K562 (cell line): ENCODE data around the gene PLIN5. TPM values are rescaled to one million over a fixed set of nuclear protein-coding genes. Genes with fewer than 3 reads are reported as not detected.
A peak's percentile ranks its signal among the peaks of the same experiment; 100 is the strongest.

ENCODE experiments used
- CTCF ChIP-seq, 3 experiments: IDR thresholded peaks in 2 of 3; conservative IDR thresholded peaks in 1 of 3; 2 replicates each; pipeline ENCODE4 v1.5.1; 2011 to 2012; ENCODE audit warnings: low read length in 3 of 3, mild to moderate bottlenecking in 3 of 3, control low read depth in 2 of 3, improper control_type of control experiment in 1 of 3, inconsistent platforms in 1 of 3, low read depth in 1 of 3, mixed read lengths in 1 of 3, moderate library complexity in 1 of 3; ENCODE audit not compliant: insufficient read depth in 2 of 3
- DPF2 ChIP-seq: fragments of 450-650 bp; IDR thresholded peaks from 2 replicates; pipeline ENCODE4 v1.6.1; 2016
- E2F6 ChIP-seq, 2 experiments: IDR thresholded peaks; 2 replicates each; pipeline ENCODE4 v1.6.1; 2011; ENCODE audit warnings: borderline replicate concordance in 1 of 2, control low read depth in 1 of 2, low read depth in 1 of 2, low read length in 1 of 2, mild to moderate bottlenecking in 1 of 2, mixed read lengths in 1 of 2, moderate library complexity in 1 of 2; ENCODE audit not compliant: insufficient read depth in 1 of 2, insufficient read length in 1 of 2, poor library complexity in 1 of 2, severe bottlenecking in 1 of 2; ENCODE audit errors: extremely low read depth in 1 of 2
- REST ChIP-seq, 2 experiments: fragments of 450-650 bp; formaldehyde crosslinking in 1 of 2; IDR thresholded peaks; 2 replicates each; pipeline versions ENCODE4 v1.4.0 to v1.6.1; 2014 to 2020; ENCODE audit warnings: mild to moderate bottlenecking in 2 of 2, borderline replicate concordance in 1 of 2, low read depth in 1 of 2
- ZKSCAN1 ChIP-seq: fragments of 150-350 bp; IDR thresholded peaks from 2 replicates; pipeline ENCODE4 v1.6.1; 2016; ENCODE audit warnings: low read depth, low read length
- ZNF407 ChIP-seq: fragments of 450-650 bp; IDR thresholded peaks from 2 replicates; pipeline ENCODE4 v1.6.1; 2016; ENCODE audit warnings: low read depth
- polyA plus RNA-seq, 8 experiments: library from polyadenylated mRNA; depleted of rRNA in 4 of 8; stranded (reverse) in 5 of 8; unstranded in 3 of 8; fragments of >200 nt; fragmentation: Nextera tagmentation in 2 of 8; fragmentation: Illumina TruSeq in 1 of 8; extraction: Ambion mirVana in 2 of 8; extraction: Trizol in 1 of 8; gene quantifications; 2 replicates each; pipeline versions ENCODE4 v1.2.1 to v1.2.3, GENCODE V29; 2011 to 2014; ENCODE audit warnings: inconsistent platforms in 1 of 8, missing spikeins in 1 of 8
- total RNA-seq, 7 experiments: library from RNA; depleted of rRNA in 6 of 7; stranded (reverse); fragments of >200 nt in 6 of 7; fragmentation: Illumina TruSeq in 2 of 7; extraction: Trizol in 2 of 7; gene quantifications; 2 replicates each; pipeline versions ENCODE4 v1.2.1 to v1.2.3, GENCODE V29; 2011 to 2021; ENCODE audit warnings: low replicate concordance in 1 of 7

The PLIN5 gene
- total and polyA plus RNA-seq, 9 of the 15 experiments (the other 6 are each of a cell fraction or from before 2014, with no cell fraction given), result 0.04 to 1.3 (median 0.50) TPM

- TF ChIP-seq CTCF (IDR thresholded peaks at IDR 0.05 in 2 of 3, conservative IDR thresholded peaks at IDR 0.05 in 1 of 3; ENCODE audit: insufficient read depth in 2 of 3, low read depth in 1 of 3, low read length in 3 of 3) (peak; percentile 92 to 99 (median 92)), E2F6 (IDR thresholded peaks at IDR 0.05; ENCODE audit: borderline replicate concordance in 1 of 2, extremely low read depth in 1 of 2, insufficient read depth in 1 of 2, insufficient read length in 1 of 2, low read depth in 1 of 2, low read length in 1 of 2, poor library complexity in 1 of 2, severe bottlenecking in 1 of 2) (peak in 1 of 2 experiments; percentile 41), DPF2 (peak; percentile 18; the same call in 1 of the 2 replicates), REST (IDR thresholded peaks at IDR 0.05; ENCODE audit: borderline replicate concordance) (peak; percentile 50; the same call in 1 of the 2 replicates), REST (CRISPR knock-in tag; IDR thresholded peaks at IDR 0.05; ENCODE audit: low read depth) (no peak), ZKSCAN1 (peak; percentile 66; the same call in 1 of the 2 replicates), ZNF407 (peak; percentile 71)
Measured at GRCh38 chr19:4567584-4568071, 32.6 kb upstream of the PLIN5 start (continued).
